HG03521 (cell line): ENCODE results near the gene NOL3.

Experiments
- ATAC-seq: cut with Tn5 transposase; IDR thresholded peaks from one replicate; pipeline ENCODE4 v1.9.1; 2021; ENCODE audit warnings: mild to moderate bottlenecking, moderate library complexity; ENCODE audit not compliant: unreplicated experiment

Gene NOL3

GRCh38 chr16:67187175-67187890 lies 17.0 kb downstream of the NOL3 start:
- no peak for ATAC-seq

GRCh38 chr16:67188323-67188722 lies 18.0 kb downstream of the NOL3 start:
- no peak for ATAC-seq

GRCh38 chr16:67188798-67189197 lies 18.5 kb downstream of the NOL3 start:
- no peak for ATAC-seq

- ATAC-seq: no peak
These were observed 19.7 kb downstream of the NOL3 start, which contains the start of gene EXOC3L1 for GRCh38 chr16:67190041-67190440. Gene EXOC3L1 (minus strand): TSS chr16:67190136. CDS start chr16:67189676, 460 bp downstream.

- ATAC-seq: no peak
These were observed 20.4 kb downstream of the NOL3 start for GRCh38 chr16:67190448-67191399.

GRCh38 chr16:67191411-67191994 lies 21.2 kb downstream of the NOL3 start:
- no peak for ATAC-seq

GRCh38 chr16:67191995-67192681 lies 21.8 kb downstream of the NOL3 start, which contains the start of gene E2F4:
Gene E2F4 (plus strand): TSS chr16:67192155. CDS start chr16:67192228, 73 bp downstream.
- peak; percentile 85 for ATAC-seq

- ATAC-seq: peak; percentile 1
These were observed 22.5 kb downstream of the NOL3 start for GRCh38 chr16:67192781-67193361.

- no peak for ATAC-seq
These were observed 23.2 kb downstream of the NOL3 start for GRCh38 chr16:67193536-67193935.

GRCh38 chr16:67194260-67194659 lies 23.9 kb downstream of the NOL3 start:
- no peak for ATAC-seq

GRCh38 chr16:67195676-67196075 lies 25.3 kb downstream of the NOL3 start:
- ATAC-seq: no peak

GRCh38 chr16:67196881-67197280 lies 26.5 kb downstream of the NOL3 start:
- ATAC-seq: no peak

GRCh38 chr16:67197704-67198103 lies 27.4 kb downstream of the NOL3 start:
- ATAC-seq: no peak

GRCh38 chr16:67198238-67198734 lies 27.9 kb downstream of the NOL3 start:
- no peak for ATAC-seq

GRCh38 chr16:67199011-67199807 lies 28.9 kb downstream of the NOL3 start, which contains the start of gene ELMO3:
Gene ELMO3 (plus strand): TSS chr16:67199131. CDS start chr16:67199327, 196 bp downstream.
- no peak for ATAC-seq

- no peak for ATAC-seq
These were observed 29.5 kb downstream of the NOL3 start for GRCh38 chr16:67199808-67200198.

GRCh38 chr16:67200491-67200890 lies 30.2 kb downstream of the NOL3 start:
- no peak for ATAC-seq

- no peak for ATAC-seq
These were observed 31.3 kb downstream of the NOL3 start for GRCh38 chr16:67201411-67202345.
